AG08395 (cell line): ENCODE measurements around the gene PLXNB2.
"Not testable (repeated sequence)": the region's sequence is repeated elsewhere in the genome, so short reads cannot be mapped to it uniquely, and the experiment has no call there.

Experiments
- DNase-seq: peaks from one replicate; pipeline ENCODE4 v3.0.0; 2012; ENCODE audit warnings: mixed read lengths, low spot score

PLXNB2 gene

DNA sequence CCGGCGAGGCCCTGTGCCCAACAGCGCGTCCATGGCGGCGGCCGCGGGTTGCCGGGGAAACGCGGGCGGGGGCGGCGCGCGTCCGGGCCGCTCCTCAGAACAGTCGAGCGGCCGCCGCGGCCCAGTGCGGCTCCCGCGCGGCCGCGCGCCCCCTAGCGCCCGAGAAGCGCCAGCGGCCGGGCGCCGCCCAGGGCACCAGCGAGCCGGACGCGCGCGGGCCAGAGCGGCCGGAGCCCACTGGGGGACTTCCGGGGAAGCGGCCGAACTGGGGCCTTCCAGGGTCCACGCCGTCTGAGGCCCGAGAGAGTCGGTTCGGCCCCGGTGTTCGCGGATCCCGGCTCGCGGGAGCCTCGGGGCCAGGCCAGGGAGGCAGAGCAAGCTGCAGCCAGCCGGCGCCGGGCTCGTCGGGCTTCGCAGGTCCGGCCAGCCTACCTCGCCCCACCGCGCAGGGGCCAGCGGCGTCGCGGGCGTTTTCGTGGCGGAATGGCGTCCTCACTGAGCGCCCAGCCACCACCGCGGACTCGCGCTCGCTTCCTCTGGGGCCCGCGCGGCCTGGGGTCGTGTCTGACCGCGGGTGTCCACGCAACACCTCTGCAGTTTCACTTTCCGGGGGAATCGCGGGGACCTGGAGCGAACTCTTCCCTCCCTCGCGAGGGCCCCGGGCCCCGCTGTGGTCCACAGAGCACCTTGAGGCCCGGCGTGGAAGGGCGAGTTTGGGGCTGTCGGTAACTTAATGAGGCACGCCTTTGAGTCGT, 19.7 kb upstream of the PLXNB2 start, which contains the start of gene DENND6B:
Gene DENND6B (minus strand): TSS at position 57 of the 755 bp plus-strand sequence. CDS start 24 bp downstream, at position 33.
- peak; percentile 89 for DNase-seq

DNA sequence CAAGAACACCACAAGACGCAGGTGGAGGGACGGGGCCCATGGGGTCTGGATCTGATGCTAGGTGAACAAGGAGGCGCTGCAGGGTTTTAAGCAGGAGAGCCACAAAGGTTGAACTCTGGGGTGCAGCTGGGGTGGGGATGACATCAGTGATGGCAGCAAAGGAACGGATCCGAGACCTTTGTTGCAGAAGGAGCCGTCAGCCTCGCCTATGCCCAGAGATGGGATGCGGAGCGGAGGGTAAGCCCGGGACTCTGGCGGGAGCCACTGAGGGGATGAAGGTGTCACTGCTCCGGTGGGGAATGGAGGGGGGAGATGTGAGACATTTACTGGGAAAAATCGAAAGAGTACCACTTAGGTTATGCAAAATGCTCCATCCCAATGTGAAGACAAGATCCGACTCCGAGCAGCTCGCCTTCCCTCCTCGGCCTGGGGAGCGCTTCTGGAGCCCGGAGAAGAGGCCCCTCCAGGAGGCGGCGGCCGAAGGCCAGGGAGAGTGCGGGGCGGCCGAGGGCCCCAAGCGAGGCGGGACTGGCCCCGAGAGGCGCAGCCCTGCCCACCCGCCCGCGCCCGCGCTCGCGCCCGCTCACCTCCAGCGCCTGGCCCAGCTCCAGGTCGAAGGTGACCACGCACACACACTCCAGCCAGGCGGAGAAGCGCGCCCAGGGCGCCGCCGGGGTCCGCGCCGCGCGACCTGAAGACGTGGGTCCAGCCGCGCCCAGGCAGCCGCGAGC, 18.9 kb upstream of the PLXNB2 start:
- no peak for DNase-seq

DNA sequence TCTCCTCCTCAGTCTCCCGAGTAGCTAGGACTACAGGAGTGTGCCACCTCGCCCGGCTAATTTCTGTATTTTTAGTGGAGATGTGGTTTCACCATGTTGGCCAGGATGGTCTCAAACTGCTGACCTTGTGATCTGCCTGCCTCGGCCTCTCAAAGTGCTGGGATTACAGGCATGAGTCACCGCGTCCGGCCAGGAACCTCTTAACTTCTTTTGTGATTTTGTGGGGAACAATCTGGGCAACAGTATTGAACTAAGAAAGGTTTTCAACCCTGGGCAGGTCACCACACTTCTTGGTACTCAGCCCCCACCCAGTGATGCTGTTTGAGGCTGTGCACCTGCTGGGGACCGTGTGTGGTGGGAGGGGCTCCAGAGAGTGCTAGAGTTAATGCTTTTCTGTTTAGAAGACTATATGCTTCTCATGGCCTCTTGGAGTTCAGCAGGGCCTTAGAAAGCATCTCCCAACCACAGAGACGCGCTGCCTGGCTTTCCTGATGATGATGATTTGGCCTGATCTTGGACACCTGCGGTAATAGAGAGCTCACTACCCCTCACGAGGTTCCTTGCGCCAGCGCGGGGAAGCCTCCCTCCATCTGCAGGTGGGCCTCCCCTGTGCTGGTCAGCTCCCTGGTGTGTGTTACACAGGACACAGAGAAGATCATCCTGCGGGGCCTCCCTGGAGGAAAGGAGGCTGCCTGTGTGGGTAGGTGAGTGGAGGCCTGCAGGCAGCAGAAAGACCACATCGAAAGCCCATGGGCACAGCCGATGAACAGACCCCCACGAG, 18.2 kb upstream of the PLXNB2 start:
- no peak for DNase-seq

DNA sequence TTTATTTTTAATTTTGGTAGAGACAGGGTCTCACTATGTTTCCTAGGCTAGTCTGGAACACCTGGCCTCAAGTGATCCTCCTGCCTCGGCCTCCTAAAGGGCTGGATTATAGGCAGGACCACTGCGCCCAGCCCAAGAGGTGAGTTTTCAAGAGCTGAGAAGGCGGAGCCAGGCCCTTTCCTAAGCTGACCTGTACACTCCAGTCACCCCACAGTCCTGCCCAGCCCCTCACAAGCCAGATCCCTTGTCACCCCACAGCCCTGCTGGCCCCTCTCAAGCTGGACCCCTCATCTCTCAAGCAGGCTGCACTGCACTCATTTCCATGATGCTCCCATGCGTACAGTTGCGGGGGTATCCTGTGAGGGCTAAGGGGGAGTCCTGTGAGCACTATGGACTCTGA, 16.5 kb upstream of the PLXNB2 start:
- no peak for DNase-seq

DNA sequence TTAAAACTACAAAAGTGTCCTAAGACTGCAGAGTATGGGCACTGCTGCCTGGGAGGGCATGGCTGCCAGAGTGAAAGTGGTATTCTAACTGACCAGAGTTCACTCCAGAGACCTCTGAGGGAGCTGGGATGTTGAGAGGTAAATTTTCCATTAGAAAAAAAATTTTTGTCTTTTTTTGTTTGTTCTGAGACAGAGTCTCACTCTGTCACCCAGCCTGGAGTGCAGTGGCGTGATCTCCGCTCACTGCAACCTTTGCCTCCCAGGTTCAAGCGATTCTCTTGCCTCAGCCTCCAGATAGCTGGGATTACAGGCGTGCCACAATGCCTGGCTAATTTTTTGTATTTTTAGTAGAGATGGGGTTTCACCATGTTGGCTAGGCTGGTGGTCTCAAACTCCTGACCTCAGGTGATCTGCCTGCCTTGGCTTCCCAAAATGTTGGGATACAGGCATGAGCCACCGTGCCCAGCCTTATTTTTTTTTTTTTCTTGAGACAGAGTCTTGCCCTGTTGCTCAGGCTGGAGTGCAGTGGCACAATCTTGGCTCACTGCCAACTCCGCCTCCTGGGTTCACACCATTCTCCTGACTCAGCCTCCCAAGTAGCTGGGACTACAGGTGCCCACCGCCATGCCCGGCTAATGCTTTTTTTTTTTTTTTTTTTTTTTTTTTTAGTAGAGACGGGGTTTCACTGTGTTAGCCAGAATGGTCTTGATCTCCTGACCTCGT, 15.1 kb upstream of the PLXNB2 start:
- DNase-seq = not testable (repeated sequence)

DNA sequence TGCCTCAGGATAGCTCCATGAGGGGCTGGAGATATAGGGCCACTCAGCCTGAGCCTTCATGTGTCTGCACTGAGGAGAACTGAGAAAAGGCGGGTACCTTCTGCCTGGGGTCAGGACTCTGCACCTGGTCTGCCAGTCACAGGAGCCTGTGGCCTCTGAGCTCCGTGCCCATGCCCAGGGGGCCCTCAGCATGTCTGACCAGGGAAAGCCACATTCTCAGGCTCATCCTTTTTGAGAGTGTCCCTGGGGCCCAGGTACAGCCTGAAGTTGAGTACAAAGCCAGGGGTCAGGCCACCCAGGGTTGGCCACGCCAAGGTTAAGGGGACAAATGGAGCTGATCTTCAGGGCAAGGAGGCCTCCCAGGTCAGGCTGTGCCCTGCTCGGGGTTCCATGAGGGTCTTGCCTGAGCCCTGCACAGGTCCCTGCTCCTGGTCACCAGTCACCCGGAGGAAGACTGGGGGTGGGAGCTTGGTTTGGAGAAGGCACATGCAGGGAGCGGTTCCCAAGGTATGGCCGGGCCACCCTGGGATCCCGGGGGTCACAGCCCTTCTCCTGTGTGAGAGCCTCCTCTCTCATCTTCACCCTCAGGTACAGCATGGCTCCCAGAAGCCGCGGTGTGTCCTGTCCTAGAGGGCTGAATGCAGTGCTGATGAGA, 13.4 kb upstream of the PLXNB2 start:
- DNase-seq = no peak

DNA sequence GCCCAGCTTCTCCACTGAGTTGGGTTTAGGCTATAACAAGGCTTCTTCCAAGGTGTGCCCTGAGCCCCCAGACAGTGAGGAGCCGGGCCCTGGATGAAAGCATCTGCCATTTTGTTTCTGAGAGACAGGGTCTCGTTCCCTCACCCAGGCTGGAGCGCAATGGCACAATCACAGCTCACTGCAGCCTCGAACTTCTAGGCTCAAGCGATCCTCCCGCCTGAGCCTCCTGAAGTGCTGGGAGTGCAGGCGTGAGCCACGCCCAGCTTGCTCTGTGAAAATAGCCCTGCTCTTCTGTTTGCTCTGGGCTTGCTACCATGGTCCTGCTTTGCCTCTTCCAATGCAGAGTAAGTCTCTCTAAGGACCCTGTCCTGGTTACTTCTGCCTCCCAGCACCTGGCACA, 12.7 kb upstream of the PLXNB2 start:
- DNase-seq = no peak

DNA sequence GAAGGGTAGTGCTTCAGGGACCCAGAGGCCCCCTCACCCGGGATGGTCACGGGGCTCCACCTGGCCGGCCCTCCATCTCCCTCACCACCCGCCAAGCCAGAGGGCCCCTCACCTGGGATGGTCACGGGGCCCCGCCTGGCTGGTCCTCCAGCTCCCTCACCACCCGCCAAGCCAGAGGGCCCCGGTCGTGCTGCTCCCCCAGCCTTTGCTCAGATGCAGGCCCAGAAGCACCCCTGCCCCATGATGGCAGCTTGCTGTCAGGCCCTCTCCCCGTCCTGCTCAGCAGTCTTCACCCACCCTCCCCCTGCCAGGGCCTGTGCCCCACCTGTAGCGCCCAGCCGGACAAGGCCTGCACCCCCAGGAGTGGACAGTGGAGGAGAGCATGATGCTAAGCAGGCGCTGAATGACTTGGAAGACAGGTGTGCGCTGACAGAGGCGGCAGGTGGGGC, 12.1 kb upstream of the PLXNB2 start:
- DNase-seq = no peak

DNA sequence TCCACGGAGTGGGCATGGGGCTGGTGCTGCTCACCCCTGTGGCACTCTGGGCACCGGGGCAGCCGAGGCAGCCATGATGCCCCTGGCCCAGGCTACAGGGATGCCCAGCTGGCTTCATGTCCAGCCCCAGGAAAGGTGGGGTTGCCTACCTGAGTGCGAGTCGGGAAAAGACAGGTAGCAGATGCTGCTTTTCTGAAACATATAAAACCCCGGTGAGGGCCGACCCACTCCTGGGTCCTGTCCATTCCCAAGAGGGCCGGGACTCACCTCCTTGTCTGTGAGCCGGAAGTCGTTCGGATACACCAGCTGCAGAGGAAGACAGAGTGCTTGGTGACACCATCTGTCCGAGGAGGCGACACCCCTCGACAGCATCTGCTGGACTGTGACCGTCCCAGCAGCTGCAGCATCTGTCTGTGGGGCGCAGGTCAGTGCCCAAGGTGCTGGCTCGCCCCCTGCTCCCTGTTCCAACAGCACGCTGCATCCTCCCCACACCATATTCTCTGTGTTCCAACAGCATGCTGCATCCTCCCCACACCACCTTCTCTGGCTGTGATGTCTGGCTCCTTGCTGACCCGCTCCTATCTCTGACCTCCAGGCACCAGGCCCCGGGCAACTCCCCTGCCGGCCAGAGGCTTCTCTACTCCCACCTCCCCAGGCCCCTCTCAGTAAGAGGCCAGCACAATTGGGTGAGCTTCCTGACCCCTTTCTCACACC, 11.4 kb upstream of the PLXNB2 start:
- no peak for DNase-seq

DNA sequence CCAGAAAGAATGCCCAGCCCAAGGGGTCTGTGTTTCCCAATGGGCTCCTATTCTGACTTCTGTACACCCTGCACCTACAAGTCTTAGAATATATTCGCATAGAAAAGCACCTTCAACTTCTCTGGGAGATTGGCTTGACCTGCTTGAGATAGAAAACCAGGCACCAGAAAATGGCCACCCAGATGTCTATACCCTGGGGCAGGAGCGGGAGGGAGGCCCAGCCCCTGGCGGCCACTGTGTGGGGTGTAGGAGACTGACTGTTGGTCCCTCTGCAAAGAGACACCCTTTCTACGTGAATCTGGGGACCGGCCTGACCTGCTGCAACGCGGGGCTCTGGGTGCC, 10.9 kb upstream of the PLXNB2 start:
- DNase-seq = no peak

DNA sequence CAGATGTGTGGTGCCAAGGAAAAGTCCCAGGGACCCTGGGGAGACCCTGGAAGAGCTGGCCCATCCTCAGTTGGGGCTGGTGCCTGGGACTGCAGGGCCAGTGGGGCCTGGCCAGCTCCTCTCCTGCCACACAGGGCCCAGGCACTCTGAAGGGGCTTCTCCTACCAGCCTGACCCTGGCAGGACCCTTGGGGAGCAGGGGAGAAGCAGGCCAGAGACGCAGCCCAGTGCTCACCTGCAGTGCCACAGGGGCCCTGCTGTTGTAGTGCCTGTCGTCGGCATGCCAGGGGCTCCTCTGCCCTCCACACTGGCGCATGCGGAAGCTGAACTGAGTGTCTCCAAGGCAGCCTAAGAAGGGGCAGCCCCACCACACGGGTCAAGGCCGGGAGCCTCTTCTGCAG, 10.2 kb upstream of the PLXNB2 start:
- no peak for DNase-seq

DNA sequence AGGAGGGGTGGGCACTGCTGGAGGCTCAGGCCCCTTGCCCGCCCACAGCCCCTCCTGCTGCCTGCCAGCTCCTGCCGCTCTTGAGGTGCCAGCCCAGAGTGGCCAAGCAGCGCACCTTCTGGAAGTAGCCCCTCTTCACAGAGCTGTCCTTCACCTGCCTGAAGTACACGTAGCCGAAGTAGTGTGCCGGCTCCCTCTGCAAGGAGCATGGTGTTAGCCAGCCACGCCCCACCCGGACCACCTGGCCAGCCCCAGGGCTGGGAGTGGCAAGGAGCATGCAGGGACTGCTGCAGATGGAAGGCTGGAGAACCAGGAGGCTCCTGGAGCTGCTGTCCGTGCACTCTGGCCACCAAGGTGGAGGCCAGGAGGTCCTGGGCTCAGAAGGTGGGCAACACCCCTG, 9.7 kb upstream of the PLXNB2 start:
- DNase-seq = no peak

DNA sequence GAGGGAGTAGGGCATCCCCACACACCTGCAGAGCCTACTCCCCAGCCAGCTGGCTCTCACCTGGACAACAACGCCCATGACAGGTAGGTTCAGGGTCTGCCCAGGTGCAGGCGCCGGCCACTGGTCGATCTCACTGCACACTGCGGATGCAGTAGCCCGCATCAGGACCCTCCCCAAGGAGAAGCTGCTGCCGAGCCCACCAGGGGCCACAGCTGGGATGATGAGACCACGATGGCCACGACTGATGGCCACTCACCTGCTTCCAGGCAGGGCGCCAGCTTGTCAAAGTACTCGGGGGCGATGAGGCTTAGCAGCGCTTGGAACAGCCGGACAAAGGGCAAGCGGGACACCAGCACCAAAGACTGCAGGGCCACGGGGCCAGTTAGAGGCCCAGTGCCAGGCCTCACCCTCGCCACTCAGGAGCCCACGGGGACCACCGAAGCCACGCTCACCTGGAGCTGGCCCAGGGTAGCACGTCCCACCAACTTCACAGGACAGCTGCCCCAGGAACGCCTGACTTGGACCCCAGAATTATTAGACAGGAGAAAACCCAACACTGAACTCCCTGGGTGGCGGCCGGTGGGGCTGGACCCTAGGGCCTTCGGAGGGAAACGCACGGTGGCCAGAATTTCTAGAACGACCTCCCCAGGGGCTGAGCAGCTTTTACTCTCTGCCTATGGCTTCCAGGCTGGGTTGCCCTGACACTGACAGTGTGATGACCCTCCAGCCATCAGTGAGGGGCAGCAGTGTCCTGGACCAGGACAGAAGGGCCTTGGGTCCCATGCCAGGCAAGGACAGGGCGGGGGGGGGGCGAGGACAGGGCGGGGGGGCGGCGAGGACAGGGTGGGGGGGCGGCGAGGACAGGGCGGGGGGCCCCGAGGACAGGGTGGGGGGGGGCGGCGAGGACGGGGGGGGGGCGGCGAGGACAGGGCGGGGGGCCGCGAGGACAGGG, 8.9 kb upstream of the PLXNB2 start:
- no peak for DNase-seq

DNA sequence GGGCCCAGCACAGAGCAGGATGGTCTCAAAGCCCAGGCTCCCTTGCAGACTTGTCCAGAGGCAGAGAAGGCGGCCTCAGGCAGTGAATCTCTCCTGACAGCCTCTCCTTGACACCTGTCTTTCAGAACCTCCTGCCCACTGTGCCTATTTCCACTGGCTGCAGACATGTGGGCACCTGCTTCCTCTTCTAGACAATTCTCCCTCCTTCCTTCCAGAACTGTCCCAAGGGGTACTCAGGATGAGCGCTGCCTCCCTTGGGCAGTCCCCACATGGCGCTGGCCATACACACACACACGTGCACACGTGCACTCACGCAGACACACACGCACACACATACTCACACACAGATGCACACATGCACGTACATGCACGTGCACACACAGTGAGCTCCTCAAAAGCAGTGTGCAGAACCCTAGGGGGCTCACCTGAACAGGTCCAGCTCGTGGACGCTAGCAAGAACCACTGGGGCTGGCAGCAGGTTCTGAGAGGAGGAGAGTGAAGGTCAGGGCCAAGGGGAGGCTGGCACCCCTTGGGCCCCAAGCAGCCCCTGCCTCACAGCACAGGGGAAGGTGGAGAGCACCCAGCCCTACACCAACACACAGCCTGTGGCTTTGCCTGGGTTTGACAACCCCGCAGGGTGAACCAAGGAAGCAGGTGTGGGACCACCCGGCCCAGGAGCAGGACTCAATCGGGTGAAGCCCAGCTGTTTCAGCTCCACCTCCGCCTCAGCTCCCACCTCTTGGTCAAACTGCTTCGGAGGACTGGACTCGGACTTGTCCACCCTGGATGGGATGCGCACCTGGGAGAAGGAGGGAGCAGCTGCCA, 8.1 kb upstream of the PLXNB2 start:
- no peak for DNase-seq

DNA sequence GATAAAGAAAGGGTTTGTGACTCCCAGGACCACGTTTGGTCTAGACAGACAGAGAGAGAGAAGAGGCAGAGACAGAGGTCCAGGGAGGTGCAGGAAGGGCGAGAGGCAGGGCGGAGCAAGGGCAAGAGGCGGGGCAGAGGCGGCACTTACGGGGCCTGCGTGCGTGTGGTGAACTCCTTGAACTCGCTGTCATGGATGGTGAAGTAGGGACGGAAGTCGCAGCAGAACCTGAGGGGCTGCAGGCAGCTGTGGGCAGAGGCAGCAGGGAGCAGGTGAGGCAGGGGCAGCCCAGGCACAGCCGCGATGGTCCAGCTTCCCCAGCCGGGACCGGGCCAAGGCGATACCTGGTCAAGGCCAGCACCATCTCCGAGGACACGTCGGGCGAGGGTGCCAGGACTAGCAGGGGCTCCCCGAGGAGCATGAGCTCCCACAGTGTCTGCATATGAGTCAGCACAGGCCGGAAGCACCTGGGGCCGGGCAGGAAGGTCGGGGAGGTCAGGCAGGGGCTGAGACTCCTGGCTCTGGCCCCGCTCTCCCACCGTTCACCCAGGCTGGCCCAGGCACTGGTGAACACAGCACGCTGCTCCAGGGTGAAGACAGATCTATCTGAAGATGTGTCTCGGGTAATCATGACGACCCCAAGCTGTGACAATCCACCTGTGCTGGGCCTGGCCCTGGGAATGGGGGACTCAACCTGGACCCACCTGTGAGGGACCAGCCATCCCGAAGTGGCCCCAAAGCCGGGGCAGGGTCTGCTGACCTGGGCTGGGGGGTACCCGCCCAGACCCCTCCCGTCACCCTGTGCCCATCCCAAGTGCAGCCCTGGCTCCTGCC, 7.2 kb upstream of the PLXNB2 start:
- no peak for DNase-seq

DNA sequence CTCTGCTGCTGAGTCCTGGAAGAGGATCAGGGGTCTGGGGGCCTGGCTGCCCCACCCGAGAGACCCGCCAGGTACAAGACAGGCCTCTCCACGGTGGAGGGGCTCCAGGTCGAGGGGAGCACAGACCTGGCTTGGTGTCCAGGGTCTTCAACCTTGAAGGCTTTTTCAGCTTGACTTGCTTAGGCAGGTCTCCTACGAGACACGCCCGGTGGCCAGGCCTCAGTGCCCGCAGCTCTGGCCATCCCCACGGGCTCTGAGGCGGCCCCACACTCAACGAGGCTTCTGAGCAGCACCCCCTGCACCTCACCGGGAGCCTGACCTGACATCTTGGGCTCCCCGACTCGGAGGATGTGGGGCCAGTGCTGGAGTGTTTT, 6.6 kb upstream of the PLXNB2 start:
- no peak for DNase-seq

DNA sequence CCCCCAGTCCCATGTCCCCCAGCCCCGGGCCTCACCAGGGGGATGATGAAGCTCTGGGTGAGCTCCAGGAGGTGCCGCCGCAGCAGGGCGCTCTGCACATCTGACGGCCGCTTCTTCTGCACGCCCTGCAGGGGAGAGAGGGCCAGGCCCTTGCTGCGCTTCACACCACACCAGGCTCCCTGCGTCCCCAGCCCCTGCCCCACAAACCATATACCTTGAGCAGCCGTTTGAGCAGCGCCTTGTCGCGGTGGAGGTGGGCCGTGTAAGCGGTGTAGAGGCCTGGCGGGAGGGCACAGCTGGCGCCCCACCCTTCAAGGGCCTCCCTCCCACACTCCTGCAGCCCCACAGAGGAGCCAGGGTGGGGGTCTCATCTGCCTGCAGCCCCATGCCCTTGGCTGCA, 6.2 kb upstream of the PLXNB2 start:
- DNase-seq = no peak

DNA sequence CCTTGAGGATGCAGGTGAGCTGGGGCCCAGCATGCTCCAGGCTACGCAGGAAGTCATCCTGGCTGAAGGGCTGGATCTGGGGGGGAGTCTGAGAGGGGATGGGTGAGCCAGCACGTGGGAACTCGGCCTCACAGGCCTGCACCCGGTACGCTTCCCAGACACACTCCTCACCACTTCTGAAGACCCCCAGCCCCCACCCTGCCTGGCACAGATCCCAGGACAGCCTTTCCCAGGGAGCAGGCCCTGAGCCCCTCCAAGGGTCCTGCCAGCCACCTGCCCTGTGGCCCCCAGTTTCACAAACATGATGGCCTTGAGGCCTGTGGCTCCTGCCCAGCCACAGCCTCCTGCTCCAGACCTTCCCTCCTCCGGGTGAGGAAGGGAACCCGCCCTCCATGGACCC, 5.6 kb upstream of the PLXNB2 start:
- DNase-seq = no peak
